HFFc6 (cell line): ENCODE measurements around the gene TEK. TPM values are rescaled to one million over a fixed set of nuclear protein-coding genes. Genes with fewer than 3 reads are reported as not detected.

Experiments
- DNase-seq: peaks from one replicate; pipeline ENCODE4 v3.0.0-alpha.2; 2018
- H3K27ac Mint-ChIP-seq: 2 replicates; pipeline ENCODE4 v1.8.0; 2020; ENCODE audit warnings: mild to moderate bottlenecking, mixed read lengths
- H3K27me3 Mint-ChIP-seq: 2 replicates; pipeline ENCODE4 v1.8.0; 2021; ENCODE audit warnings: mild to moderate bottlenecking, moderate library complexity, mixed read lengths; ENCODE audit not compliant: insufficient read depth
- H3K36me3 Mint-ChIP-seq: 2 replicates; pipeline ENCODE4 v1.8.0; 2021; ENCODE audit warnings: low read depth, mixed read lengths
- H3K4me1 Mint-ChIP-seq: 2 replicates; pipeline ENCODE4 v1.8.0; 2020; ENCODE audit warnings: low read depth, mixed read lengths
- H3K4me3 Mint-ChIP-seq: 2 replicates; pipeline ENCODE4 v1.8.0; 2020; ENCODE audit warnings: mild to moderate bottlenecking, moderate library complexity, mixed read lengths
- H3K9me3 Mint-ChIP-seq: 2 replicates; pipeline ENCODE4 v1.8.0; 2020; ENCODE audit warnings: mild to moderate bottlenecking, mixed read lengths
- total RNA-seq, 6 experiments: library from RNA; stranded (reverse); fragmentation: NEBNext Ultra II Directional; extraction: Animal tissue kit (Norgen Biotek cat#: 25700); gene quantifications; 2 replicates in 1 of 6; 3 replicates in 5 of 6; pipeline ENCODE4 v1.2.3, GENCODE V29; 2021
- TF ChIP-seq, protein P1 (sequence below): fragments of 200-600 bp; sonication (generic); IDR thresholded peaks from 2 replicates; pipeline ENCODE4 v1.5.0; 2021; ENCODE audit warnings: antibody characterized with exemption, mild to moderate bottlenecking

TEK gene
- total RNA-seq, 6 experiments from 2014 or later: 2.0 to 10.0 (median 8.5) TPM

GRCh38 chr9:27109621-27110020, 596 bp downstream of the TEK start:
- Mint-ChIP-seq H3K27ac (peak overlapping the region; percentile 75), H3K4me3 (peak overlapping the region; percentile 84), H3K4me1 (peaks cover 58% of the 10 kb centered on the region), H3K9me3 (peaks cover 4% of the 10 kb centered on the region; the same call in 1 of the 2 replicates), H3K36me3 (peaks cover 6% of the 10 kb centered on the region; the same call in 1 of the 2 replicates), H3K27me3 (no peaks in the 10 kb centered on the region)
- DNase-seq: no peak
- TF ChIP-seq, protein P1, sequence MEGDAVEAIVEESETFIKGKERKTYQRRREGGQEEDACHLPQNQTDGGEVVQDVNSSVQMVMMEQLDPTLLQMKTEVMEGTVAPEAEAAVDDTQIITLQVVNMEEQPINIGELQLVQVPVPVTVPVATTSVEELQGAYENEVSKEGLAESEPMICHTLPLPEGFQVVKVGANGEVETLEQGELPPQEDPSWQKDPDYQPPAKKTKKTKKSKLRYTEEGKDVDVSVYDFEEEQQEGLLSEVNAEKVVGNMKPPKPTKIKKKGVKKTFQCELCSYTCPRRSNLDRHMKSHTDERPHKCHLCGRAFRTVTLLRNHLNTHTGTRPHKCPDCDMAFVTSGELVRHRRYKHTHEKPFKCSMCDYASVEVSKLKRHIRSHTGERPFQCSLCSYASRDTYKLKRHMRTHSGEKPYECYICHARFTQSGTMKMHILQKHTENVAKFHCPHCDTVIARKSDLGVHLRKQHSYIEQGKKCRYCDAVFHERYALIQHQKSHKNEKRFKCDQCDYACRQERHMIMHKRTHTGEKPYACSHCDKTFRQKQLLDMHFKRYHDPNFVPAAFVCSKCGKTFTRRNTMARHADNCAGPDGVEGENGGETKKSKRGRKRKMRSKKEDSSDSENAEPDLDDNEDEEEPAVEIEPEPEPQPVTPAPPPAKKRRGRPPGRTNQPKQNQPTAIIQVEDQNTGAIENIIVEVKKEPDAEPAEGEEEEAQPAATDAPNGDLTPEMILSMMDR: no peak

DNA sequence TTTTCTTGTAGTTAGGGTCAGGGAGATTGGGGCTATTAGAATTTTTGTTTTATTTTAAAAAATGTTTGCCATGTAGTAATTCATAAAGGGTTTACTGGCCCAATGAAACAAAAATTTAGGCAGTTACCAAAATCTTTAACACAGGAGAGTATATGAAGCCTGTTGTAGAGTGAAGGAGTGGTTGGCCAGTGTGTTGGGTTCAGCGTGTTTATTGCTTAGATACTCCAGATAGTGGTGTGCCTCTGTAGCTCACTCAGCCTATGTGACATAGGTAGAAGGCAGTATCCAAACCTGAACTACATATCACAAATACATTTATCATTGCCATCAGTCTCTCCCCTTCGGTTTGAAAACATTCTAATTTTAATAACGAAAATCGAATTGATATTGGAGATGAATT, 1.2 kb downstream of the TEK start:
- Mint-ChIP-seq H3K36me3 (peaks cover 6% of the 10 kb centered on the region; the same call in 1 of the 2 replicates), H3K4me1 (peaks cover 58% of the 10 kb centered on the region), H3K27ac (peak overlapping the region; percentile 75; the same call in 1 of the 2 replicates), H3K27me3 (no peaks in the 10 kb centered on the region), H3K4me3 (peak overlapping the region; percentile 84), H3K9me3 (peaks cover 4% of the 10 kb centered on the region; the same call in 1 of the 2 replicates)
- TF ChIP-seq, protein P1: no peak
- DNase-seq: no peak

- Mint-ChIP-seq H3K27me3 (no peaks in the 10 kb centered on the region), H3K9me3 (peaks cover 4% of the 10 kb centered on the region; the same call in 1 of the 2 replicates), H3K36me3 (peaks cover 6% of the 10 kb centered on the region; the same call in 1 of the 2 replicates), H3K4me1 (peaks cover 68% of the 10 kb centered on the region), H3K4me3 (peak overlapping the region; percentile 79; the same call in 1 of the 2 replicates), H3K27ac (peak overlapping the region; percentile 85)
- DNase-seq: no peak
- TF ChIP-seq, protein P1: no peak
Observed at GRCh38 chr9:27112235-27112634, 3.2 kb downstream of the TEK start.

GRCh38 chr9:27117489-27118135, 8.6 kb downstream of the TEK start:
- no peaks in the 10 kb centered on the region; the same call in 1 of the 2 replicates for H3K36me3 Mint-ChIP-seq
- H3K27ac Mint-ChIP-seq: peak overlapping the region; percentile 93; the same call in 1 of the 2 replicates
- H3K4me1 Mint-ChIP-seq: peaks cover 62% of the 10 kb centered on the region
- H3K9me3 Mint-ChIP-seq: no peaks in the 10 kb centered on the region; the same call in none of the 2 replicates
- TF ChIP-seq, protein P1: no peak
- H3K27me3 Mint-ChIP-seq: no peaks in the 10 kb centered on the region; the same call in 1 of the 2 replicates
- DNase-seq: no peak
- H3K4me3 Mint-ChIP-seq: peak overlapping the region; percentile 57; the same call in 1 of the 2 replicates

DNA sequence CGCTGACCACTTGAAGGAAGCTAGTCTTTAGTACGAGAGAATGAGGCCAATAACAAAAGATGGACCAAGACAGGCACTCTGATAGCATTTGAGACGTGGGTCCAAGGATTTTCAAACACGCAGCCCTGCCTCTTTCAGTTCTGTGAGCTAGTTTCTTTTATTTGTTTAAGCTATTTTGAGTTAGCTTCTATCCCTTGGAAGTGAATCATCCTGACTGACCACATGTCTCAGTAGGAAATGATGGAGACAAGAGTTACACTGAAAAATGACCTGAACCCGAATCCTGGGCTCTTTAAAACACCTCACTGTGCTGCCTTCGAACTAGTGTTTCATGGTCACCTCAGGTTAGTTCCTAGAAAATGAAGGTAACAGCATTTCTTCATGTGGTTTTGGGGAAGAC, 9.9 kb downstream of the TEK start:
- Mint-ChIP-seq H3K4me1 (peaks cover 67% of the 10 kb centered on the region), H3K36me3 (no peaks in the 10 kb centered on the region; the same call in 1 of the 2 replicates), H3K27me3 (no peaks in the 10 kb centered on the region; the same call in 1 of the 2 replicates), H3K9me3 (no peaks in the 10 kb centered on the region; the same call in 1 of the 2 replicates), H3K4me3 (peak overlapping the region; percentile 78), H3K27ac (peak overlapping the region; percentile 93)
- DNase-seq: peak; percentile 59
- TF ChIP-seq, protein P1: no peak
